SHP77 (cell line): ENCODE results near the gene CDC42SE1.
"Not testable (repeated sequence)": the region's sequence is repeated elsewhere in the genome, so short reads cannot be mapped to it uniquely, and the experiment has no call there.

ENCODE experiments used
- DNase-seq, 2 experiments: peaks; one replicate each; lab custom pipeline; 2025; lab: John Stamatoyannopoulos, UW

CDC42SE1 gene, protein sequence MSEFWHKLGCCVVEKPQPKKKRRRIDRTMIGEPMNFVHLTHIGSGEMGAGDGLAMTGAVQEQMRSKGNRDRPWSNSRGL

DNA sequence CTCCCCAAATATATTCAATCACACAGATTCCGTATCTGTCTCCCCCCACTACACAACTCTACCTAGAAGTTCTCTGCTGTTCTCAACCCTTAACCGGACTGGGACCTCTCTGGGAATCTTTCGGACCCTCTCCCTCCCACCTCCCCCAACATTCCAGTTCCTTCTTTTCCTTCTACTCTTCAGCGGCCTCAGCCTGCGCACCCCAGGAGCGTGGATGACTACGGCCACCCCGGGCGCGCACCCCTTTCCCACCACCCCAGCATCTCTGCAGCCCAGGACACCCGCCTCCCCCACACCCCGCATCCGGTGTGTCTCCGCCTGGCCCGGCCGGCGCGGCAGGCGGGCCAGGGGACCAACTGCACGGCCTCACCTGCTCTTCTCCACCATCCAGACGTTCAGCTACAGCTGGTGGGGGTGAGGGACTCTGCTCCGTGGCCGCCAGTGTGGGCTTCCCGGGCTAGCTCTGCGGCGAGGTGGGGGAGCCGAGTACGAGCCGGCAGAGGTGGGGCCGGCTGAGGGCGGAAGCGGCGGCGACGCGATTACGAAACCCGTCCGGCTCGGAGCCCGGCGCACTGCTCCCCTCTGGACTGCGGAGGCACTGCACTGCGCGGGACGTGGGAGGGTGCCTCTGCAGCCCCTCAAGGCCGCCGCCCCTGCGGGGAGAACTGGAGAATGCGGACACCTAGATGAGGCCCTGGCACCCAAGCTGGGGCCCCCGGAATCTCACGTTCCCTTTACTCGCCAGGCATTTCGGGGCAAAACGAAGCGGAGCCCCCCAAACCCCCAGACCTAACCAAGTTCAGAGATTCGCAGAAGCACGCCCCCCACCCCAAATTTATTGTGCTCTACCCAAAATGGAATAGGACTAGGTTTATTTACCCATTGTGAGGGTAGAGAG, at the start of gene CDC42SE1:
CDC42SE1 (minus strand) TSS at position 514 of the 898 bp plus-strand sequence. CDS start 3,892 bp downstream, outside the sequence.
- peak; percentile 93 to 96 for DNase-seq

GRCh38 chr1:151108331-151108730, 48.9 kb upstream of the CDC42SE1 start:
- DNase-seq, result no peak

GRCh38 chr1:151106894-151107293, 47.5 kb upstream of the CDC42SE1 start:
- no peak for DNase-seq

- DNase-seq, result no peak
These were observed 45.2 kb upstream of the CDC42SE1 start for GRCh38 chr1:151104630-151105029.

DNA sequence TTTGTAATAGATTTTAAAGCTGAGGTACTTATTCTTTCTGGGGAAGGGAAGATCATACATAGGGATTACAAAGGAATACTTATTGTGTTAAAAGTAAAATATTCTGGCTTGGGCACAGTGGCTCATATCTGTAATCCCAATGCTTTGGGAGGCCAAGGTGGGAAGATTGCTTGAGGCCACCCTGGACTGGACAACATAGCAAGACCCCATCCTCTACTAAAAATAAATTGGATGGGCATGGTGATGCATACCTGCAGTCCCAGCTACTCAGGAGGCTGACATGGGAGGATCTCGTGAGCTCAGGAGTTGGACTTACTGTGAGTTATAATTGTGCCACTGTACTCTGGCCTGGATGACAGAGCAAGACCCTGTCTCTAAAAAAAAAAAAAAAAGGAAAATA, 38.7 kb upstream of the CDC42SE1 start:
- no peak for DNase-seq

- not testable (repeated sequence) for DNase-seq
These were observed 38.0 kb upstream of the CDC42SE1 start for GRCh38 chr1:151097426-151097825.

DNA sequence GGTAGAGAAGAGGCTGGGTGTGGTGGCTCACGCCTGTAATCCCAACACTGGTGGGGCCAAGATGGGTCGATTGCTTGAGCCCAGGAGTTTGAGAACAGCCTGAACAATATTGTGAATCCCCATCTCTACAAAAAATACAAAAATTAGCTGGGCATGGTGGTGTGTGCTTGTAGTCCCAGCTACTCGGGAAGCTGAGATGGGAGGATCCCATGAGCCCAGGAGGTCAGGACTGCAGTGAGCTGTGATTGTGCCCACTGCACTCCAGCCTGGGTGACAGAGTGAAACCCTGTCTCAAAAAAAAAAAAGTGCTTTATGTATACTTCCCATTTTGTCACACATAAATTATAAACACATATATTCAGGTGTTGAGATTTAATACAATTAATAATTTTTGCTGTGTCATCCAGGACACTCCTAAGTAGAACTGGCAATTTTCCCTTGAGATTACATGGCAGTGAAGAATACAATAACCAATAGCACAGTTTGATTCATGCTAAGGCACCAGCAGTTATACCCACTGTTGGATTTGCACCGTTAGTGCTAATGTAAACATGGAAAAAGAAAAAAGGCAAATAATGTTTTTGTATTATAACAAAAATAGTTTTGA, 26.6 kb upstream of the CDC42SE1 start:
- no peak for DNase-seq

DNA sequence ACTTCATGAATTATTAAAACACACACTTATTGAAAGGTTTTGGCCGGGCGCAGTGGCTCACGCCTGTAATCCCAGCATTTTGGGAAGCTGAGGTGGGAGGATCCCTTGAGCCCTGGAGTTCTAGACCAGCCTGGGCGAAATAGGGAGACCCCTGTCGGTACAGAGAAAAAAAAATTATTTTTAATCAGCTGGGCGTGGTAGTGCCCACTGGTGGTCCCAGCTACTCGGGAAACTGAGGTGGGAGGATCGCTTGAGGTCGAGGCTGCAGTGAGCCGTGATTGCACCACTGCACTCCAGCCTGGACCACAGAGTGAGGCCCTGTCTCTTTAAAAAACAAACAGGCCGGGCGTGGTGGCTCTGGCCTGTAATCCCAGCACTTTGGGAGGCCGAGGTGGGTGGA, 12.8 kb upstream of the CDC42SE1 start:
- DNase-seq, result no peak

DNA sequence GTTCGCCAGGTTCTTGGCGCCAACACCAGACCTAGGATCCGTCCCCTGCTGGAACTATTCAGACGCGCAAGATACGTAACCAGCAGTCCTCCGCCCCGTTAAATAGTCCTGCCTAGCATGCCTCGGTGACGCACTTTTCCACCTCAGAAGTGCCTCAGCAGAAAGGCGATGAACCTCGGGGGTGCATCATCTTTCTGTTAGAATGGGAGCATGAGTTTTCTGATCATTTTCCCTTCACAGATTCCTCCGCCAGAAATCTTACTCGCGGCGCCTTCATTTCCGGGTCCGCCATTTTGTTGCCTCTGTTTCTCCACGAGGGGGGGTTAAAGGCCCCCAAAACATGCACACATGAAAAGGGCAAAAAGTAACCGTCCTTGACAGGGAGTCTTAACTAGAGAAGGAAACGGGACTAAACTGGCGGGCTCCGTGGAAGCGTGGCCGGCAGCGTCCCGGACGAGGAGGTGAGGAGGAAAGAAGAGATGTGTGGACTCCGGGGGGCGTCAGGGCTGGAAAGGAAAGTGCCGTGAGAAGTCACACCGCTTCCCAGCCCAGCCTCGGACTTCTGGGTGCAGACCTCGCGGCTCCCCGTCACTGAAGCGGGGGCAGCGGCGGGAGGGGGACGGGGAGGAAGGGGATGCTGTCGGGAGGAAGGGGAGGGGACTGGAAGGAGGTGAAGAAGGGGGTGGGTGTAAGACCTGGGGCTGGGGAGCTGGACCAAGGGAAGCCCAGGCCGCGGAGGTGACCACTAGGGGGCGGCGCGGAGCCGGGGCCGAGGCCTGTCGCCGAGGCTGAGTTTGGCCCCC, 11.3 kb upstream of the CDC42SE1 start, which contains the start of gene GABPB2:
GABPB2 (plus strand) TSS at position 288 of the 803 bp plus-strand sequence. CDS start 17,429 bp downstream, outside the sequence.
- peak in 1 of 2 experiments; percentile 23 for DNase-seq

- no peak for DNase-seq
These were observed 9.7 kb upstream of the CDC42SE1 start for GRCh38 chr1:151069103-151069486.

DNA sequence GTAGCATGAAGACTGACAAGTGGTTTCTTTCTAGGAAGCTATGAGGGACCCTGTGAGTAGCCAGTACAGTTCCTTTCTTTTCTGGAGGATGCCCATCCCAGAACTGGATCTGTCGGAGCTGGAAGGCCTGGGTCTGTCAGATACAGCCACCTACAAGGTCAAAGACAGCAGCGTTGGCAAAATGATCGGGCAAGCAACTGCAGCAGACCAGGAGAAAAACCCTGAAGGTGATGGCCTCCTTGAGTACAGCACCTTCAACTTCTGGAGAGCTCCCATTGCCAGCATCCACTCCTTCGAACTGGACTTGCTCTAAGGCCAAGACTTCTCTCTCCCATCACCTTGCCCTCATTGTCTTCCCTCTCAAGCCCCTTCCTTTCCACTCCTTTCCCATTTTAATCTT, 7.8 kb upstream of the CDC42SE1 start:
- DNase-seq, result no peak

DNA sequence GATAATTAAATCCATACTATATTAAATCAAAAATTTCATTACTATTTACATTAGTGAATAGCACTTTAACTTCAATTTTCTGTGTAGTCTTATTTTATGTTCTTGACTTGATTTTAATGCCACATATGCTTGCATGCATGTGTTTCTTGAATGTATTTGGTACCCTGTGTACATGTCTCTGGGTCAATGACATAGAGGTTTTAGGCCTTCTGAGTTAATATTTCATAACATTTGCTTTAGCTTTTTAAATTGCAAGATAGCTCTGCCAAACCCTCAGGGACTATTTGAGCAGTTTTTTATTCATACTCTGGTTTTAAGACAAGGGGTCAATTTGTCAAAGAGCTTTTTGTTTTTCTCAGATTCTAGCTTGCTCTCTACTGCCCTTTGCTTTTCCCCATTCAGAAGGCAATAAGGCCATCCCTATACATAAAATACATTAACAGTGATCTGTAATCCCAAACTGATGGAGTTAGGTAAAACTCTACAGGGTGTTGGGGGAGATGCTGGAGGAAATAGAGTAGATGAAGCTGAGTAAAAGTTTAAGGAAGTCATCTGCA, 5.7 kb upstream of the CDC42SE1 start:
- no peak for DNase-seq

DNA sequence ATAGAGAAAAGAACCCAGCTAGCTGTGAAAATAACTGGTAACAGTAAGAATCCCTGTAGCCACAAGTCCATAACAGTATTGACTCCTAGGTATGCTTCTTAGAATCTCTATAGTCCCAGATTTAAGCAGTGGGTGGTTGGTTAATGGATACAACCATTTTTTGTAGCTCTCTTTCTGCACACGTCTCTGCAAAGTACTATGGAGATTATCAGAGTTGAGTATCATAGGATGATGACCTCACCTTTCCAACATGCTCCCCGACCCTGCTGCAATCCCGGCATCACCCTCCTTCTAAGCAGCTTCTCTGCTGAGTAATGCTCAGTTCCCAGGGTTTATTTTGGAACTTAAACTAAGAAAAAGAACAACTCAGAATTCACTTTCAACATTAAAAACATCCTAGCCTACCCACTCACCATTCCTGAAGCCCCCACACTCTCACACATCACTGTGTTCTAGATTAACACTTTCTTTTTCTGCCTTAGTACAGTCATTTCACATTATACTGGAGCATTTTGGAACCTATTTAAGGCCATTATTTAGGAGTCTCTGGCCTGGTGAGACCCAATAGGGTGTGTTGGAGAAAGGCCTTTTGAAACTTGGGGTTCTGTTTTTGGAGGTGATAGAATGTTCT, 3.4 kb upstream of the CDC42SE1 start:
- no peak for DNase-seq

- DNase-seq, result no peak
These were observed 2.3 kb upstream of the CDC42SE1 start for GRCh38 chr1:151061704-151062103.

DNA sequence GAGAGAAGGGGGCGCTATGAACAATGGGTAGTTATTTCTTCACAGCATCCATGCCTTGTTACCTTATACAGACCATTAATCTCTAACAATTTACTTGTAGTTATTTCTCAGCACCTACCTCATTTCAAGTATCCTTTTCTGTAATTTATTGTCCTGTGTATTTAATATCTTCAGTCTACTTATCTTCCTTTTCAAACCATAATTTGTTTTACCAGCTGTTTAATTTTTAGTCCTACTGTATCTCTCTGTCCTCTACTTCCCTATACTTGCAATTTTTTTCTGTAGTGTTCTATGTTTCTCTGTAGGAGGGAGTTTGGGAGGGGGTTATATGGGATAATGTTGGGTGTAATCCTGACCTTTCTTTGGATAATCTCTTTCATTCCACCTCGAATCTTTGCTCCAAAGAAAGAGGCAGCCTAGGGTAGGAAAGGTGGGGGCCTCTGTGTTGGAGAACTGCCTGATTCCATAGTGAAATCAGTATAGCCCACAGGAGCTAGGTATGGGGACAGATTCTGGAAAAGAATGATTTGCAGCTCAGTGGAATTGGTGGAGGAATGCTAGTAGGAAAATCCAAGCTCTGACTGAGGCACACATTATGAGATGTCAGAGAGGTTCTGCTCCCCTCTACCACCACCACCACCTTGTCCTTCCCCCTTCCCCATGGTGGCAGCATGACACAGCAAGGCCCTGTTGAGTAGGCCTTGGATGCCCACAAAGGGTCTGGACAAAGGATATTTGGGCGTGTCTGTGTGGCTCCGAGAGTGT, 1.4 kb upstream of the CDC42SE1 start:
- DNase-seq, result peak; percentile 78 to 82

DNA sequence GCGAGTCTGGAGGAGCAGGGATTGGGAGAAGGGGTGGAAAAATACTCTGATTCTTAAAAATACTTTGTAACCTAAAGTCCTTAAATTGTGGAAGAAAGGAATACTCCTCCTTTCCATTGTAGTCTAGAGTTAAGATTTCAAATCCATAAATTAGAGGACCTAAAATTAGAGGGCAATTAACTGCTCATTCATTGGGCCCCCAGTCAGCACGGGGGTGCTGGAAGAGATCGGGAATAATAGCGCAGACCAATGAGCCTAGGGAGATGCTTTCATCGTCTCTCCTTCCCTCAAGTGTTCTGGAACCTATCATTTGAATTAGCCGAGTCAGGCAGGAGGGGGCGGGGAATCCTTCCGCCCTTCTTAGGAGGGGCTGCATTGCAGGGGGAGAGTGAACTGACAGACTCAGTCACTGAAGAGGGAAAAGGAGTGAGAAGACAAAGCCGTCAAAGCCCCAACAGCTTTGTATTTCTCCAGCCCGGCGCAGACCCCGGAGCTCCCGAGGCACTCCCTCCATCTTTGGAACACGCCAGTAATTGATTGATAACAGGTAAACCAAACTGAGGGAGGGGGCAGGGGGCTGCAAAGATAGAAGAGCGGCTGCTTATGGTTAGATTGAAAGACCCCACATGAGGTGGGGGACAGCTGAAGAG, 710 bp upstream of the CDC42SE1 start, which contains the start of gene MLLT11:
MLLT11 (plus strand) TSS at position 391 of the 650 bp plus-strand sequence. CDS start 6,828 bp downstream, outside the sequence.
- DNase-seq, result peak; percentile 87 to 90

GRCh38 chr1:151058692-151059091, 730 bp downstream of the CDC42SE1 start:
- DNase-seq, result peak; percentile 24 to 67

GRCh38 chr1:151056149-151056548, 3.3 kb downstream of the CDC42SE1 start:
- no peak for DNase-seq

DNA sequence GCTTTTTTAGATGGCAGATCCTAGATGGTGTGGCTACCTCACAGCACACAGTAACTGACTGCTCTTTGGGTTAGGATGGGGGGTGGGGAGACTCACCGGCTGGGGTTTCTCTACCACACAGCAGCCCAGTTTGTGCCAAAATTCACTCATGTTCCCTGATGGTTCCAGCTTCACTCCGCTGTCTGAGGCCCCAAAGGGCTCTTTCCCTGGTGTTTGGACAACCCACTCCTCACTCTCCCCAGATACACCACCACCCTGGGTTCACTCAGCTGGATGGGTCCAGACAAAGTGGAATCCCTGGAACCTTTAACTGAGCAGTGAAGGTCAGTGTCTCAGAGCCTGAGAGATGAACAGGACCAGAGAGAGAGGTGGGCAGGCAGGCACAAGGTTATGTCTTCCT, 3.8 kb downstream of the CDC42SE1 start:
- DNase-seq, result no peak
